Type B pancreatic cell (in vitro differentiated cells): ENCODE measurements around the gene SLC22A23. TPM values are rescaled to one million over a fixed set of nuclear protein-coding genes. Genes with fewer than 3 reads are reported as not detected.

Experiments used
- DNase-seq: peaks from one replicate; pipeline ENCODE4 v3.0.0; 2021; ENCODE audit warnings: mixed read lengths; ENCODE audit not compliant: unreplicated experiment; ENCODE audit errors: extremely low spot score
- H3K27ac Mint-ChIP-seq: 2 replicates; pipeline ENCODE4 v1.8.0; 2021; ENCODE audit warnings: mild to moderate bottlenecking, mixed read lengths
- H3K27me3 Mint-ChIP-seq: 2 replicates; pipeline ENCODE4 v1.8.0; 2021; ENCODE audit warnings: mixed read lengths
- H3K36me3 Mint-ChIP-seq: 2 replicates; pipeline ENCODE4 v1.8.0; 2021; ENCODE audit warnings: mixed read lengths
- H3K4me1 Mint-ChIP-seq: one replicate; pipeline ENCODE4 v1.8.0; 2021; ENCODE audit warnings: mixed read lengths; ENCODE audit not compliant: unreplicated experiment
- H3K4me3 Mint-ChIP-seq: 2 replicates; pipeline ENCODE4 v1.8.0; 2021; ENCODE audit warnings: mild to moderate bottlenecking, mixed read lengths
- H3K9me3 Mint-ChIP-seq: 2 replicates; pipeline ENCODE4 v1.8.0; 2021; ENCODE audit warnings: mixed read lengths
- total RNA-seq: library from RNA; stranded (reverse); gene quantifications from 2 replicates; pipeline ENCODE4 v1.2.1, GENCODE V29; 2021; ENCODE audit warnings: low replicate concordance
- TF ChIP-seq, protein P1 (sequence below): fragments of 200-600 bp; sonication (generic); conservative IDR thresholded peaks from 2 replicates; pipeline ENCODE4 v1.5.0; 2021; ENCODE audit warnings: antibody characterized with exemption, mild to moderate bottlenecking

SLC22A23 gene
- total RNA-seq, 1 donor from 2014 or later, result 36.6 TPM

DNA sequence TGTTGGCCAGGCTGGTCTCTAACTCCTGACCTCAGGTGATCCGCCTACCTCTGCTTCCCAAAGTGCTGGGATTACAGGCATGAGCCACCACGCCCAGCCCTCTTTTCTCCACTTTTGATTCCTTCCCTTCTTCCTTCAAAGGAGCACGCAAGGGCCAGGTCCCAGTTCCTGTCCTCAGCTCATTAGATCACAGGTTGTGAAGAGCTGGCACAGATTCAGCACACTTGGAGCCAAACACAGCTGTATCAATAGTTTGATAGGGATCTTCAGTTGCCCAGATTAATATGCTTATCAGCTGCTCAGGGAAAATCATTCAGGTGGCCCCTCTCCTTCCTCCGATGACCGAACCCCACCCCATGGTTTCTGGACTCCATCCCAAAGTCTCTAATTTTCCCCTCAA, 14.4 kb upstream of the SLC22A23 start:
- Mint-ChIP-seq H3K27me3 (peaks cover 3% of the 10 kb centered on the region), H3K9me3 (no peaks in the 10 kb centered on the region), H3K4me1 (peaks cover 25% of the 10 kb centered on the region), H3K36me3 (peaks cover 4% of the 10 kb centered on the region), H3K27ac (no peak overlapping the region), H3K4me3 (no peak overlapping the region)
- TF ChIP-seq, protein P1, sequence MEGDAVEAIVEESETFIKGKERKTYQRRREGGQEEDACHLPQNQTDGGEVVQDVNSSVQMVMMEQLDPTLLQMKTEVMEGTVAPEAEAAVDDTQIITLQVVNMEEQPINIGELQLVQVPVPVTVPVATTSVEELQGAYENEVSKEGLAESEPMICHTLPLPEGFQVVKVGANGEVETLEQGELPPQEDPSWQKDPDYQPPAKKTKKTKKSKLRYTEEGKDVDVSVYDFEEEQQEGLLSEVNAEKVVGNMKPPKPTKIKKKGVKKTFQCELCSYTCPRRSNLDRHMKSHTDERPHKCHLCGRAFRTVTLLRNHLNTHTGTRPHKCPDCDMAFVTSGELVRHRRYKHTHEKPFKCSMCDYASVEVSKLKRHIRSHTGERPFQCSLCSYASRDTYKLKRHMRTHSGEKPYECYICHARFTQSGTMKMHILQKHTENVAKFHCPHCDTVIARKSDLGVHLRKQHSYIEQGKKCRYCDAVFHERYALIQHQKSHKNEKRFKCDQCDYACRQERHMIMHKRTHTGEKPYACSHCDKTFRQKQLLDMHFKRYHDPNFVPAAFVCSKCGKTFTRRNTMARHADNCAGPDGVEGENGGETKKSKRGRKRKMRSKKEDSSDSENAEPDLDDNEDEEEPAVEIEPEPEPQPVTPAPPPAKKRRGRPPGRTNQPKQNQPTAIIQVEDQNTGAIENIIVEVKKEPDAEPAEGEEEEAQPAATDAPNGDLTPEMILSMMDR, result no peak
- no peak for DNase-seq

DNA sequence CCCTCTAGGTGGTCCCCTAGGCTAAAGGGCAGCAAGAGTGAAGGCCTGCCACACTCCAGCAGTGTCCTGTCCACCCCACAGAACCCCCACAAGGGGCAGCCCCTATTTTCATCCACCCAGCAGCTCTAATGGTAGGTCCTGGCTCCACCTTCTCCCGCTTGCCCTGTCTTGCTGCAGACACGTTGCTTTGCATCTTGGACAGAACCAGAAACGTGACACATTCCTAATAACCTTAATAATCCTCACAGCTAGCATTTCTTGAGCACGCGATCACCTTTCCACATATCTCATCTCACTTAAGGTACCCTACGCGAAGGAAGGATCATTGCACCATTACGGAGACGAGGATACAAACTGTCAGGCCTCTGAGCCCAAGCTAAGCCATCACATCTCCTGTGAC, 11.7 kb upstream of the SLC22A23 start:
- H3K4me3 Mint-ChIP-seq, result no peak overlapping the region
- H3K9me3 Mint-ChIP-seq, result no peaks in the 10 kb centered on the region
- peaks cover 3% of the 10 kb centered on the region for H3K27me3 Mint-ChIP-seq
- TF ChIP-seq, protein P1, result no peak
- peaks cover 21% of the 10 kb centered on the region for H3K4me1 Mint-ChIP-seq
- no peak for DNase-seq
- peaks cover 4% of the 10 kb centered on the region for H3K36me3 Mint-ChIP-seq
- H3K27ac Mint-ChIP-seq, result no peak overlapping the region

DNA sequence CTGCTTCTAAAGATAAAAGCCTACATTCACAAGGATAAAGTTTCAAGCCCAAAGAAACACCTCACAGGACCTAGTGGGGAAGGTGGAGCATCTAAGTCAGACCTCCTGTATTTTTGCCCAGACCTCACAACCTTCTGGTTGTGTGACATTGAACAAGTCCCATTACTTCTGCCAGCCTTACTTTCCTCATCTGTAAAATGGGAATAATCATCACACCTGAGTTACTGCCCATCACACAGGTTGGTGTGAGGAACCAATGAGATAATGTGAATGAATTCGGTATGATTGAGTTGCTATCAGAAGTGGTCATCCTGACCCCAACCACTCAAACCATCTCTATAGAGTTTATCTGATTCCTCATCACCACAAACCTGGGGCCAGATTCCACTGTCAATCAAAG, 11.1 kb upstream of the SLC22A23 start:
- TF ChIP-seq, protein P1, result no peak
- Mint-ChIP-seq H3K27me3 (peaks cover 3% of the 10 kb centered on the region), H3K4me1 (peaks cover 19% of the 10 kb centered on the region), H3K27ac (no peak overlapping the region), H3K4me3 (no peak overlapping the region), H3K9me3 (peaks cover 3% of the 10 kb centered on the region), H3K36me3 (peaks cover 4% of the 10 kb centered on the region)
- no peak for DNase-seq

DNA sequence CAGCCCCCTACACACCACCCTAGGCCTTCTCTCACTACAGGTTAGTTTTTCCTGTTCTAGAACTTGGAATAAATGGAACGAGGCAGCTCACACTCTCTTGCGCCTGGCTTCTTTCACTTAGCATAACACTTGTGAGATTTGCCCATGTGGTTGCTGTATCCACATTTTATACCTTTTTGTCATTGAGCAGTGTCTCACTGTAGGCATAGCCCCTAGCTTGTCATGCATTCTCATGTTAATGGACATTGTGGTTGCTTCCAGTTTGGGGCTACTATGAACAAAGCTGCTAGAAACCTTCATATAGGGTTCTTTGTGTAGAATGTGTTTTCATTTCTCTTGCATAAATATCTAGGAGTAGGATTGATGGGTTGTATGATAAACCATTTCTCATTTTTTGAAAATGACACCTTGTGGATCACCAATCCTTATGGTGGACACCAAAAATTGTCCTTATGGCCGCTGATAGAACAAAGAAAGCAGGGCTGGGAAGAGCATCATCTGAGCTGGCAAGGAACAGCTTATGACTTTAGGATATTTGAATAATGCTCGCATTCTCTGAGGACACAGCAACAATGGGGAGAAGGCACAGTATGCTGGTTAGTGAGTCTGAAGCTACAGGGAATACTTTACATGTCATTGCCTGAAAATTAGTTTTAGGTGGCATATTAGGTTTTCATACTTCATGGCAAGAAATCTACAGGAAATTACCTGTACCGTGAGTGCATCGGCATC, 9.8 kb upstream of the SLC22A23 start:
- Mint-ChIP-seq H3K4me1 (peaks cover 16% of the 10 kb centered on the region), H3K27ac (no peak overlapping the region), H3K27me3 (peaks cover 3% of the 10 kb centered on the region), H3K36me3 (peaks cover 4% of the 10 kb centered on the region), H3K4me3 (no peak overlapping the region), H3K9me3 (peaks cover 7% of the 10 kb centered on the region)
- no peak for DNase-seq
- TF ChIP-seq, protein P1, result no peak

DNA sequence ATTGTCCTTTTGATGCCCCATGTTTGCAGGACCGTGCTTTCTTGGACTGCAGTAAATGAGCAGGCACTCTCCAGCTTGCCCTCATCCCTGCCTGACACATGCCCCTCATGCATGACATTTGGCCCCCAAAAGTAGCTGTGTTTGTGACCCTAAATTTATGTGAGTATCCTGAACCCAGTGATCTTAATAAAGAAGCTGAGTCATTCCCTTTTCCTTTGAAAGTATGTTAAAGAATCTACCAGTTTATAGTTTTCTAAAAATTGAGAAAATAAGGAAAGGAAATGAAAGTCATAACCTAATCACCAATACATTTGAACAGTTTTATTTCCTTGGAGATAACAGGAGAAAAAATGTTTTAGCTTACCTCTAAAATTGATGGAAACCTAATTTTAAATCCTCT, 3.4 kb upstream of the SLC22A23 start:
- peaks cover 6% of the 10 kb centered on the region for H3K27me3 Mint-ChIP-seq
- H3K9me3 Mint-ChIP-seq, result peaks cover 7% of the 10 kb centered on the region
- no peaks in the 10 kb centered on the region for H3K36me3 Mint-ChIP-seq
- H3K4me3 Mint-ChIP-seq, result no peak overlapping the region
- no peak overlapping the region for H3K27ac Mint-ChIP-seq
- no peak for DNase-seq
- TF ChIP-seq, protein P1, result no peak
- peaks cover 16% of the 10 kb centered on the region for H3K4me1 Mint-ChIP-seq
